Activated CD4-positive, CD25-positive, alpha-beta regulatory T cell treated with anti-CD3 and anti-CD28 coated beads, Interleukin-2, amount 50 U/mL, for 24 hours (primary cell): Measurements from ENCODE around the gene ZNF469.

Experiments
- ATAC-seq, 2 donors: fragments of 150-1000 bp; cut with Tn5 transposase; one replicate each; pipeline ENCODE4 v1.10.0; 2021; ENCODE audit warnings: mild to moderate bottlenecking in 1 of 2, moderate library complexity in 1 of 2

Gene ZNF469

DNA sequence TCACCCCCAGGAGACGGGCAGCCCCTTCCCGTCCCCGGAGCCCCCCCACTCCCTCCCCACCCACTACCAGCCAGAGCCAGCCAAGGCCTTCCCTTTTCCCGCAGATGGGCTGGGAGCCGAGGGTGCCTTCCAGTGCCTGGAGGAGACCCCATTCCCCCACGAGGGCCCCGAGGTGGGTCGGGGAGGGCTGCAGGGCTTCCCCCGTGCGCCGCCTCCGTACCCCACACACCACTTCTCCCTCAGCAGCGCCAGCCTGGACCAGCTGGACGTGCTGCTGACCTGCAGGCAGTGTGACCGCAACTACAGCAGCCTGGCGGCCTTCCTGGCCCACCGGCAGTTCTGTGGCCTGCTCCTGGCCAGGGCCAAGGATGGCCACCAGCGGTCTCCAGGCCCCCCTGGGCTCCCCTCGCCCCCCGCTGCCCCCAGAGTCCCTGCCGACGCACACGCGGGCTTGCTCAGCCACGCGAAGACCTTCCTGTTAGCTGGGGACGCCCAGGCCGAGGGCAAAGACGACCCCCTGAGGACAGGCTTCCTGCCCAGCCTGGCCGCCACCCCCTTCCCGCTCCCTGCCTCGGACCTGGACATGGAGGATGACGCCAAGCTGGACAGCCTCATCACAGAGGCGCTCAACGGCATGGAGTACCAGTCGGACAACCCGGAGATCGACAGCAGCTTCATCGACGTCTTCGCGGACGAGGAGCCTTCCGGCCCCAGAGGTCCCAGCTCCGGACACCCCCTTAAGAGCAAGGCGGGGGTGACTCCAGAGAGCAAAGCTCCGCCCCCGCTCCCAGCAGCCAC is 46.8 kb downstream of the ZNF469 start:
- no peak for ATAC-seq

DNA sequence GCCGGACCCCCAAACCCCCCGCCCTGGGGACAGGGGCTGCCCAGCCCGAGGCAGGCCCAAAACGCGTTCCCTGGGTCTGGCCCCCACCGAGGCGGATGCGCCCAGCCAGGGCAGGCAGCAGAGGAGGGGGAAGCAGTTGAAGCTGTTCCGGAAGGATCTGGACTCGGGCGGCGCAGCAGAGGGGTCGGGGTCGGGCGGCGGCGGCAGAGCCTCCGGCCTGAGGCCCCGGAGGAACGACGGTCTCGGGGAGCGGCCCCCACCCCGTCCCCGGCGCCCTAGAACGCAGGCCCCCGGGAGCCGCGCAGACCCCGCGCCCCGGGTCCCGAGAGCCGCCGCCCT is 47.4 kb downstream of the ZNF469 start:
- peak; percentile 21 to 23 for ATAC-seq

DNA sequence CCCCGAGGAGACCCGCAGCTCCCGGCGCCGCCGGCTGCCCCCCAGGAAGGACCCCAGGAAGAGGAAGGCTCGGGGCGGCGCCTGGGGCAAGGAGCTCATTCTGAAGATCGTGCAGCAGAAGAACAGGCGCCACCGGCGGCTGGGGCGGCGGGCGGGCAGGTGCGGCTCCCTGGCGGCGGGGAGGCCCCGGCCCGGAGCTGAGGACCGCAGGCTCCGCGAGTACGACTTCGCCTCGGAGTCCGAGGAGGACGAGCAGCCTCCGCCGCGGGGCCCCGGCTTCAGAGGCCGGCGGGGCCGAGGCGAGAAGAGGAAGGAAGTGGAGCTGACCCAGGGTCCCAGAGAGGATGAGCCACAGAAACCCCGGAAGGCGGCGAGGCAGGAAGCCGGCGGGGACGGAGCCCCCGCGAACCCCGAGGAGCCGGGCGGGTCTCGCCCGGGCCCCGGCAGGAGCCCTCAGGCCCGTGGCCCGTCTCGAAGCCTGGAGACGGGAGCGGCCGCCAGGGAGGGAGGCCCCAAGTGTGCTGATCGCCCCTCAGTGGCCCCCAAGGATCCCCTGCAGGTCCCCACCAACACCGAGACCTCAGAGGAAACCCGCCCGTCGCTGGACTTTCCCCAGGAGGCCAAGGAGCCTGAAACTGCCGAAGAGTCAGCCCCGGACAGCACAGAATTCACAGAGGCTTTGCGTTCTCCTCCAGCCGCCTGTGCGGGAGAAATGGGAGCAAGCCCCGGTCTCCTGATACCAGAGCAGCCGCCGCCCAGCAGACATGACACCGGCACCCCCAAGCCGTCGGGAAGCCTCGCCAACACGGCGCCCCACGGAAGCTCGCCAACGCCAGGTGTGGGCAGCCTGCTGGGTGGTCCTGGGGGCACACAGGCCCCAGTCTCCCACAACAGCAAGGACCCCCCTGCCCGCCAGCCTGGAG is 48.0 kb downstream of the ZNF469 start:
- ATAC-seq, result peak; percentile 61 to 63

DNA sequence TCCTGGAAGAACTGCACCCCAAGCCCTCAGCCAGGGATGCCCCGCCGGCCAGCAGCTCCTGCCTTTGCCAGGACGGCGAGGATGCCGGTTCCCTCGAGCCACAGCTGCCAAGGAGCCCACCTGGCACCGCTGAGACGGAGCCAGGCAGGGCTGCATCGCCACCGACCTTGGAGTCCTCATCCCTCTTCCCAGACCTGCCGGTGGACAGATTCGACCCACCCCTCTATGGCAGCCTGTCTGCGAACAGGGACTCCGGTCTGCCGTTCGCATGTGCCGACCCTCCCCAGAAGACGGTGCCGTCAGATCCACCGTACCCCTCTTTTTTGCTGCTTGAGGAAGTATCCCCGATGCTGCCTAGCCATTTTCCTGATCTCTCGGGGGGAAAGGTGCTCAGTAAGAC is 48.9 kb downstream of the ZNF469 start:
- ATAC-seq, result no peak

DNA sequence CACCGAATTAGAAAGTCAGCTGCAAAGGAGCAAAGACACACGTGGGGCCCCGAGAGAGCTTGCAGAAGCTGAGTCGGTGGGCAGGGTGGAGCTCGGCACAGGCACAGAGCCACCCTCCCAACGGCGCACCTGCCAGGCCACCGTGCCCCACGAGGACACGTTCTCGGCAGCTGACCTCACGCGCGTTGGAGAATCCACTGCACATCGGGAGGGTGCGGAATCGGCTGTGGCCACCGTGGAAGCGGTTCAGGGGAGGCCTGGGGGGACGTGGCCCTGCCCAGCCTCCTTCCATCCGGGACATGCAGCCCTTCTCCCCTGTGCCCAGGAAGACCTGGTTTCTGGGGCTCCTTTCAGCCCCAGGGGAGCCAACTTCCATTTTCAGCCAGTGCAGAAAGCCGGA is 49.4 kb downstream of the ZNF469 start:
- no peak for ATAC-seq
